Ovary (tissue), 3 donors: ENCODE data around the gene HINT1.

Experiments
- CTCF ChIP-seq, 3 donors: fragments of 450-650 bp in 2 of 3; fragments of 200-600 bp in 1 of 3; IDR thresholded peaks; one replicate each; pipeline versions ENCODE4 v1.5.1 to v1.8.0; 2016 to 2022; ENCODE audit warnings: antibody characterized with exemption in 3 of 3, mild to moderate bottlenecking in 1 of 3
- POLR2A ChIP-seq: fragments of 450-650 bp; IDR thresholded peaks from one replicate; pipeline ENCODE4 v1.6.1; 2017; ENCODE audit warnings: antibody characterized with exemption, mild to moderate bottlenecking, moderate library complexity
- donor health status: DM: no; HTN: no; CAD: no.

- TF ChIP-seq CTCF (IDR thresholded peaks at IDR 0.05), result no peak
- no peak for TF ChIP-seq POLR2A
Observed at GRCh38 chr5:131196331-131196730, 31.3 kb upstream of the HINT1 start.
